H9 (cell line): Measurements from ENCODE around the gene DNAJC1. TPM values are rescaled to one million over a fixed set of nuclear protein-coding genes. Genes with fewer than 3 reads are reported as not detected.
A peak's percentile ranks its signal among the peaks of the same experiment; 100 is the strongest.

Experiments used
- DNase-seq: peaks from one replicate; pipeline ENCODE4 v3.0.0-alpha.2; 2017
- H2AFZ ChIP-seq: one replicate; pipeline ENCODE4 v1.6.1; 2013; ENCODE audit warnings: mild to moderate bottlenecking, low read length, control low read depth, moderate library complexity
- H2AK5ac ChIP-seq: 2 replicates; pipeline ENCODE4 v1.6.1; 2013; ENCODE audit warnings: low read length, control low read depth, mixed read lengths; ENCODE audit not compliant: insufficient read length
- H2BK120ac ChIP-seq: one replicate; pipeline ENCODE4 v1.6.1; 2013; ENCODE audit warnings: low read depth, mild to moderate bottlenecking, low read length, control low read depth, inconsistent platforms; ENCODE audit not compliant: poor library complexity, severe bottlenecking
- H2BK12ac ChIP-seq: 2 replicates; pipeline ENCODE4 v1.6.1; 2013; ENCODE audit warnings: low read length, control low read depth, mixed read lengths, low read depth; ENCODE audit not compliant: insufficient read length
- H2BK15ac ChIP-seq: 2 replicates; pipeline ENCODE4 v1.6.1; 2013; ENCODE audit warnings: low read depth, low read length, control low read depth
- H2BK20ac ChIP-seq: one replicate; pipeline ENCODE4 v1.6.1; 2013; ENCODE audit warnings: low read depth, mild to moderate bottlenecking, low read length, control low read depth, inconsistent platforms; ENCODE audit not compliant: poor library complexity, severe bottlenecking
- H2BK5ac ChIP-seq: 2 replicates; pipeline ENCODE4 v1.6.1; 2013; ENCODE audit warnings: low read length, control low read depth, mixed read lengths; ENCODE audit not compliant: insufficient read length
- H3K14ac ChIP-seq: 2 replicates; pipeline ENCODE4 v1.6.1; 2013; ENCODE audit warnings: low read length, control low read depth; ENCODE audit not compliant: insufficient read depth
- H3K18ac ChIP-seq: 2 replicates; pipeline ENCODE4 v1.6.1; 2013; ENCODE audit warnings: low read depth, mild to moderate bottlenecking, mixed read lengths, low read length, control low read depth; ENCODE audit not compliant: insufficient read length
- H3K23ac ChIP-seq: 2 replicates; pipeline ENCODE4 v1.6.1; 2013; ENCODE audit warnings: low read length, control low read depth, mixed read lengths, low read depth; ENCODE audit not compliant: insufficient read length
- H3K23me2 ChIP-seq: 2 replicates; pipeline ENCODE4 v1.6.1; 2013; ENCODE audit warnings: low read depth, mild to moderate bottlenecking, mixed read lengths, low read length, control low read depth; ENCODE audit not compliant: insufficient read length, poor library complexity, severe bottlenecking
- H3K27ac ChIP-seq: 2 replicates; pipeline ENCODE4 v1.5.1; 2013; ENCODE audit warnings: low read length, control low read depth, mixed read lengths, low read depth; ENCODE audit not compliant: insufficient read length
- H3K27me3 ChIP-seq: 2 replicates; pipeline ENCODE4 v1.6.1; 2013; ENCODE audit warnings: low read length, control low read depth, inconsistent platforms; ENCODE audit not compliant: insufficient read depth
- H3K4ac ChIP-seq: 2 replicates; pipeline ENCODE4 v1.6.1; 2013; ENCODE audit warnings: low read depth, mild to moderate bottlenecking, control low read depth, inconsistent platforms, low read length, moderate library complexity
- H3K4me1 ChIP-seq: 2 replicates; pipeline ENCODE4 v1.6.1; 2013; ENCODE audit warnings: low read length, control low read depth, inconsistent platforms; ENCODE audit not compliant: insufficient read depth
- H3K4me2 ChIP-seq: 2 replicates; pipeline ENCODE4 v1.6.1; 2013; ENCODE audit warnings: low read length, control low read depth, mixed read lengths; ENCODE audit not compliant: insufficient read length, insufficient read depth
- H3K56ac ChIP-seq: 2 replicates; pipeline ENCODE4 v1.6.1; 2013; ENCODE audit warnings: low read depth, mild to moderate bottlenecking, mixed read lengths, low read length, control low read depth; ENCODE audit not compliant: insufficient read length
- H3K79me1 ChIP-seq: 2 replicates; pipeline ENCODE4 v1.6.1; 2013; ENCODE audit warnings: low read depth, mild to moderate bottlenecking, moderate library complexity, low read length, control low read depth, inconsistent platforms; ENCODE audit not compliant: insufficient read depth, poor library complexity, severe bottlenecking
- H3K79me2 ChIP-seq: 2 replicates; pipeline ENCODE4 v1.6.1; 2013; ENCODE audit warnings: low read length, control low read depth, inconsistent platforms; ENCODE audit not compliant: insufficient read depth
- H3K9ac ChIP-seq: 2 replicates; pipeline ENCODE4 v1.6.1; 2013; ENCODE audit warnings: low read length, control low read depth, mixed read lengths; ENCODE audit not compliant: insufficient read length; ENCODE audit errors: extremely low read depth
- H3K9me3 ChIP-seq: one replicate; pipeline ENCODE4 v1.6.1; 2013; ENCODE audit warnings: low read depth, low read length, inconsistent platforms; ENCODE audit not compliant: control insufficient read depth
- H3T11ph ChIP-seq: one replicate; pipeline ENCODE4 v1.6.1; 2013; ENCODE audit warnings: mild to moderate bottlenecking, low read length, control low read depth, inconsistent platforms
- H4K20me1 ChIP-seq: one replicate; pipeline ENCODE4 v1.6.1; 2013; ENCODE audit not compliant: control insufficient read depth, insufficient read length, insufficient read depth
- H4K5ac ChIP-seq: 2 replicates; pipeline ENCODE4 v1.6.1; 2013; ENCODE audit warnings: low read depth, mild to moderate bottlenecking, mixed read lengths, low read length, control low read depth; ENCODE audit not compliant: insufficient read length
- H4K8ac ChIP-seq: replicated peaks from 2 replicates; pipeline ENCODE4 v1.6.1; 2013; ENCODE audit warnings: low read length, control low read depth, mixed read lengths, low read depth; ENCODE audit not compliant: insufficient read length
- H4K91ac ChIP-seq: 2 replicates; pipeline ENCODE4 v1.6.1; 2013; ENCODE audit warnings: low read depth, mild to moderate bottlenecking, moderate library complexity, mixed read lengths, low read length, control low read depth; ENCODE audit not compliant: insufficient read length
- H3K27ac Mint-ChIP-seq, 3 experiments: 2 replicates in 2 of 3; 3 replicates in 1 of 3; pipeline ENCODE4 v1.8.0; 2020 to 2021; ENCODE audit warnings: mixed read lengths in 3 of 3, mild to moderate bottlenecking in 1 of 3, moderate library complexity in 1 of 3
- H3K27me3 Mint-ChIP-seq: 2 replicates; pipeline ENCODE4 v1.8.0; 2021; ENCODE audit warnings: low read depth, mild to moderate bottlenecking, moderate library complexity, mixed read lengths
- H3K36me3 Mint-ChIP-seq, 3 experiments: 2 replicates in 2 of 3; 3 replicates in 1 of 3; pipeline ENCODE4 v1.8.0; 2020 to 2021; ENCODE audit warnings: low read depth in 3 of 3, mixed read lengths in 3 of 3; ENCODE audit not compliant: insufficient read depth in 1 of 3
- H3K4me1 Mint-ChIP-seq, 2 experiments: 2 replicates each; pipeline ENCODE4 v1.8.0; 2020; ENCODE audit warnings: mixed read lengths in 2 of 2
- H3K4me3 Mint-ChIP-seq, 2 experiments: 2 replicates in 1 of 2; 3 replicates in 1 of 2; pipeline ENCODE4 v1.8.0; 2020 to 2021; ENCODE audit warnings: mild to moderate bottlenecking in 2 of 2, mixed read lengths in 2 of 2, moderate library complexity in 1 of 2
- H3K9me3 Mint-ChIP-seq, 2 experiments: 2 replicates in 1 of 2; 3 replicates in 1 of 2; pipeline ENCODE4 v1.8.0; 2020; ENCODE audit warnings: mild to moderate bottlenecking in 2 of 2, mixed read lengths in 2 of 2, moderate library complexity in 1 of 2
- CTCF ChIP-seq: fragments of 200-600 bp; sonication (generic); conservative IDR thresholded peaks from 3 replicates; pipeline ENCODE4 v1.8.0; 2021; ENCODE audit warnings: antibody characterized with exemption, mild to moderate bottlenecking
- WGBS: extraction: QIAGEN DNeasy Blood & Tissue Kit; methylation state at CpG from one replicate; pipeline ENCODE4 v1.1.7; 2013; ENCODE audit warnings: missing lambda C conversion rate, low lambda C conversion rate, mixed read lengths; ENCODE audit not compliant: insufficient read length; ENCODE audit errors: extremely low coverage; 5-methylcytosine and 5-hydroxymethylcytosine counted together
- total RNA-seq: library from RNA; stranded (reverse); gene quantifications from 2 replicates; pipeline ENCODE4 v1.2.1, GENCODE V29; 2021

The DNAJC1 gene
- total RNA-seq, 1 experiment from 2014 or later: 11.2 TPM

- Mint-ChIP-seq H3K36me3 (no peaks in the 10 kb centered on the region), H3K4me3 (peak overlapping the region in 1 of 2 experiments; percentile 16; a peak in 2 of 5 replicates), H3K27ac (peak overlapping the region in 2 of 3 experiments; percentile 36 to 68; a peak in 5 of 7 replicates), H3K9me3 (no peaks in the 10 kb centered on the region; a peak in 1 of 5 replicates), H3K27me3 (no peaks in the 10 kb centered on the region), H3K4me1 (peaks cover 36 to 51% of the 10 kb centered on the region in 2 experiments)
- no peaks in the 10 kb centered on the region for H3K23me2 ChIP-seq
- no peak overlapping the region for H3T11ph ChIP-seq
- H3K27ac ChIP-seq: peak overlapping the region; percentile 25
- H3K27me3 ChIP-seq: no peaks in the 10 kb centered on the region
- no peak overlapping the region for H4K91ac ChIP-seq
- no peak overlapping the region for H2BK12ac ChIP-seq
- no peak overlapping the region for H2BK15ac ChIP-seq
- H3K4me2 ChIP-seq: peak overlapping the region; percentile 28
- H3K18ac ChIP-seq: no peak overlapping the region
- H2AK5ac ChIP-seq: no peak overlapping the region
- no peak overlapping the region for H2BK5ac ChIP-seq
- WGBS: no CpG with 5 or more reads among the region's 5 CpGs
- H2BK120ac ChIP-seq: no peak overlapping the region
- no peak overlapping the region for H2BK20ac ChIP-seq
- DNase-seq: peak; percentile 60
- H2AFZ ChIP-seq: no peak overlapping the region
- TF ChIP-seq CTCF: no peak
- no peak overlapping the region for H4K8ac ChIP-seq
- H4K20me1 ChIP-seq: no peaks in the 10 kb centered on the region
- no peaks in the 10 kb centered on the region for H3K79me1 ChIP-seq
- H3K4ac ChIP-seq: no peak overlapping the region
- no peaks in the 10 kb centered on the region for H3K9me3 ChIP-seq
- no peak overlapping the region for H3K23ac ChIP-seq
- H3K56ac ChIP-seq: no peak overlapping the region
- no peaks in the 10 kb centered on the region; the same call in 1 of the 2 replicates for H3K4me1 ChIP-seq
- no peak overlapping the region for H3K9ac ChIP-seq
- no peaks in the 10 kb centered on the region for H3K79me2 ChIP-seq
- H4K5ac ChIP-seq: no peak overlapping the region
- H3K14ac ChIP-seq: no peak overlapping the region
Observed at GRCh38 chr10:21807180-21807579, 196.3 kb downstream of the DNAJC1 start.
